ENCODE data around the gene SACS.
"Not testable (repeated sequence)": the region's sequence is repeated elsewhere in the genome, so short reads cannot be mapped to it uniquely, and the experiment has no call there.

Gene SACS

DNA sequence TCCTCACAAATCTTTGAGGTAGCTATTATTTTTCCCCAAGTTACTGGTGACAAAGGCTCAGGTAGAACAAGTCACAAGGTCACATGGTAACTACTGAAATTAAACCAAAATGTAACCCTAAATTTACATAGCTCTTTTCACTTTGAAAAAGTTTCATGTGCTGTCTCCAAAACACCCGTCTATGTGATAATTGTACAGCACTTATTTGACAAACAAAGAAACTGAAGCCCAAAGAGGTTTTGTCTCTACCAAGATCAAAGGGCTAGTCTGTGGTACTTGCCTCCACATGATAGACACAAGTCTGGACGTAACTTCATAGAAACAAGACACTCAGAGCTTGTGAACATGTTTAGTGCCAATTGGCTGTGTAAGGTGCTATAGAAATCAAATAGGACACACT lies 108.3 kb downstream of the SACS start:
- Mint-ChIP-seq H3K9me3 (ENCODE audit: low read depth) (peaks cover 10% of the 10 kb centered on the region), H3K27ac (no peak overlapping the region), H3K4me3 (no peak overlapping the region), H3K36me3 (no peaks in the 10 kb centered on the region), H3K27me3 (peaks cover 4% of the 10 kb centered on the region), H3K4me1 (ENCODE audit: low read depth) (peaks cover 16% of the 10 kb centered on the region)

GRCh38 chr13:23323946-23324709 lies 109.4 kb downstream of the SACS start:
- H3K4me1 Mint-ChIP-seq (ENCODE audit: low read depth) = peaks cover 20% of the 10 kb centered on the region
- H3K4me3 Mint-ChIP-seq = no peak overlapping the region
- no peaks in the 10 kb centered on the region for H3K36me3 Mint-ChIP-seq
- H3K9me3 Mint-ChIP-seq (ENCODE audit: low read depth) = no peaks in the 10 kb centered on the region
- peaks cover 4% of the 10 kb centered on the region for H3K27me3 Mint-ChIP-seq
- no peak overlapping the region for H3K27ac Mint-ChIP-seq

DNA sequence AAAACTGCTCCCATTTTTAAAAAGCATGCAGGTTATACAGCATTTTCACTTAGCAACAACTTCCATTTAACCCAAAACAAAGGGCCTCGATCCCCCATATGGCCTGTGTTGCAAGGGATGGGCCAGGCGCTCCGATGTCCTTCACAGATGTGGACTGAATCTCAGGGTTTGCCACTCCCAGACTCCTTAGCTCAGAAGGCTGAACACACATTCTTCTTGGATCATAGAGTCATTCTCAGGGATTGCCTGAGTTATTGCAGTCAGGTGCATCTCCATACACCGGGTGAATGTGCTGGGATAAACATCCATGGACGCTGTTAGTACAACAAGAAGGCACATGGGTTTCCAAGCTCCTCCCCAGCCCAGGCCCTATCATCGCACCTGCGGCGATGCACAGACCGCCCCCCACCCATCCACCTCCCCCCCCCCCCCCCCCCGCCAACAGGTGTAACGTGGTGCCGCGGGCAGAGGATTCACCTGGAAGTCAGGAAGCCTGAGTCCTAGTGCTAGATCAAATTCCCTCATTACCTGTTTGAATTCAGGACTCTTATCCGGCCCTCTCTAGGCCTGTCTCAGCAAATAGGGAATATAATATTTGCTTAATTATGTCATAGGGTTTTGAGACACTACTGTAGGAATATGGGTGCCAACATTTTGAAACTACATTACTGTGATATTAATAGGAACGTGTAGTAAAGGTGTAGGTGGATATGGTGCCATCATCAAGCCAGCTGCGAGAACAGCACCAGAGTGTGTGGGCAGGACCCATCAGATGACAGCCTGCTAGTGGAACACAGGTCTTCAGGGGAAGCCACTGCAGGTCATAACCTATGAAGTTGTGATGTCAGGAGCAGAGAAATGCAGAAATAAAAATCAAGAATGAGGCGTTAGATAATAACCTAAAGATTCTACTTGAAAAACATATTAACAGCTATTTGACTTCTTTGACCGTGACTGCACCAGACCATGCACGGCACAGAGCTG lies 110.9 kb downstream of the SACS start:
- no peaks in the 10 kb centered on the region for H3K36me3 Mint-ChIP-seq
- H3K9me3 Mint-ChIP-seq (ENCODE audit: low read depth) = no peaks in the 10 kb centered on the region
- peaks cover 21% of the 10 kb centered on the region for H3K4me1 Mint-ChIP-seq (ENCODE audit: low read depth)
- no peak overlapping the region for H3K27ac Mint-ChIP-seq
- H3K4me3 Mint-ChIP-seq = no peak overlapping the region
- H3K27me3 Mint-ChIP-seq = peaks cover 7% of the 10 kb centered on the region

DNA sequence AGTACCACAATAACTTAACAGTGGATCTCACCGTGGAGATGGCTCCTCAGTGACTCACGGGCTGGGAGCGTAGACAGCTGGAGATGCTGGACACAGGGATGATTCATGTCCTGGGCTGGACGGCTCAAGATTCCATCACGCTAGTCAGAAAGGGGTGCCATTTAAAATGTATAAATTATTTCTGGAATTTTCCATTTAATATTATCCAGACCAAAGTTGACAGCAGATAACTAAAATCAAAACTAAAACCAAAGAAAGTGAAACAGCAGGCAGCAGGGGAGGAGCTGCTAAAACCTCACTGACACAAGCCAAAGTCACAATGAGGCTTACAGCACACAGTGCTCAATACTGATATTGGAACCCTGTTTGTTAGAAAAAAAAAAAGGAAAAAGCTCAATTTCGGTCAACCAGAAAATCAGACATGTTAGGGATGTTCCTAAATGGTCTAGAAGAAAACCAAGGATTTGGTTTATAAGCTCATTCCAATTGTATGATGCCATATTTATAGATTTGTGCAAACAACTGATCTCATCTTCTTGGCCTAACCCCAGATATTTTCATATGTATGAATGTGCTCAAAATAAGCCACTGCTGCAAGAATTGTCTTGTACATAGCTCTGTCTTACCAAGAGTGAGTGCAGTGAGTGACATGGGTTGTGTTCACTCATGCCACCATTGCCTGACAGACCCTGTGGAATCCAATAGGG lies 111.8 kb downstream of the SACS start:
- Mint-ChIP-seq H3K36me3 (no peaks in the 10 kb centered on the region), H3K27me3 (peaks cover 8% of the 10 kb centered on the region), H3K9me3 (ENCODE audit: low read depth) (no peaks in the 10 kb centered on the region), H3K4me1 (ENCODE audit: low read depth) (peaks cover 21% of the 10 kb centered on the region), H3K4me3 (peak overlapping the region; percentile 59), H3K27ac (peak overlapping the region; percentile 34)

DNA sequence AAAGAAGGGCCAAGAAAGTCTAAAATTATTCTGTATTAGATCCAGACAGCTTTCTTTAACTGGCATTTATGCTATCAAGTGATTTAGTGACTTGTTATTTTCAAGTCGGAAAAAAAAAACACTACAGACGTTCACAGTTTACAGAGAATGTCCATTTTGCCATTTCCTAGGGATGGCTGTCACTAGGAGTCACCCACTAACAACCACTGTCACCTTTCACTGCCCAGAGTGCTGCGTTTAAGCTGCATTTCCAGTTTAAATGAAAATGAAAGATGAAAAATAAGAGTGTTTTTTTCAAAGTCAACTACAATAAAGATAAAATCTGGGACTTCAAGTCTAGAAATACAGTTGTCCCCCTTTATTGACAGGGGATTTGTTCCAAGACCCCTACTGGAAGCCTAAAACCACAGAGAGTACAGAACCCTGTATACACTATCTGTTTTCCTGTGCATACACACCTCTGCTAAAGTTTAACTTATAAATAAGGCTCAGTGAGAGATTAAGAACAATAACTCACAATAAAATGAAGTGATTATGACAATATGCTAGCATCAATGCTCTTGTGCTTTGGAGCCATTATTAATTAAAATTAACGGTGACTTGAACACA lies 112.5 kb downstream of the SACS start:
- H3K27ac Mint-ChIP-seq = peak overlapping the region; percentile 34
- no peaks in the 10 kb centered on the region for H3K36me3 Mint-ChIP-seq

GRCh38 chr13:23319883-23320224 lies 113.6 kb downstream of the SACS start:
- Mint-ChIP-seq H3K4me1 (ENCODE audit: low read depth) (peaks cover 21% of the 10 kb centered on the region), H3K27ac (no peak overlapping the region), H3K36me3 (no peaks in the 10 kb centered on the region), H3K9me3 (ENCODE audit: low read depth) (no peaks in the 10 kb centered on the region), H3K4me3 (no peak overlapping the region), H3K27me3 (peaks cover 10% of the 10 kb centered on the region)

More for the DNA sequence above, 112.5 kb downstream of the SACS start:
- Mint-ChIP-seq H3K27me3 (peaks cover 10% of the 10 kb centered on the region), H3K4me3 (no peak overlapping the region), H3K4me1 (ENCODE audit: low read depth) (peaks cover 21% of the 10 kb centered on the region), H3K9me3 (ENCODE audit: low read depth) (no peaks in the 10 kb centered on the region)

DNA sequence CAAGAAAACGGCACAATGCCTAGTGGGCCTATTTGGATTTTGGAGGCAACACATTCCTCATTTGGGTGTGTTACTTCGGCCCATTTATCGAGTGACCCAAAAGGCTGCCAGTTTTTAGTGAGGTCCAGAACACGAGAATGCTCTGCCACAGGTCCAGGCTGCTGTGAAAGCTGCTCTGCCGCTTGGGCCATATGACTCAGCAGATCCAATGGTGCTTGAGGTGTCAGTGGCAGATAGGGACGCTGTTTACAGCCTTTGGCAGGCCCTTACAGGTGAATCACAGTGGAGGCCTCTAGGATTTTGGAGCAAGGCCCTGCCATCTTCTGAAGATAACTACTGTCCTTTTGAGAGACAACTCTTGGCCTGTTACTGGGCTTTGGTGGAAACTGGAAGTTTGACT lies 118.7 kb downstream of the SACS start:
- peaks cover 12% of the 10 kb centered on the region for H3K27me3 Mint-ChIP-seq
- H3K9me3 Mint-ChIP-seq (ENCODE audit: low read depth); H3K4me1 Mint-ChIP-seq (ENCODE audit: low read depth): not testable (repeated sequence)

DNA sequence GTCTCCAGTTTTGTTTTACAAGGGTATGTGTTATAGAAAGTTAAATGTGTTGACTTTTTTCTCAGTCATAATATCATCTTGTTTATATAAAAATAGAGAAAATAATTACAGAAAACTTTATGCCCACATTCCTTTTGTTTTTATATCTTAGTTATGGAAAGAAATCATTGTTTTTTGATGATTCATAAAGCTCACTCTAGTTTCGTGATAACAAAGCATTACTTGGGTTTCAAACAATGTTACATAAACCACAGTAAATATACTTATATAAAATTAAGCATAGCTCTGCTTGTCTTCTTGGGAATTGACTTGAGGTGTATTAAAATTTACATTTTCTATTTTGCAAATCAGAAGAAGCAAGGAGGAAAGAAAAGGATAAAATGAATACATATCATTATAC lies 140.9 kb downstream of the SACS start:
- Mint-ChIP-seq H3K27me3 (no peaks in the 10 kb centered on the region), H3K4me1 (ENCODE audit: low read depth) (no peaks in the 10 kb centered on the region), H3K36me3 (peaks cover 2% of the 10 kb centered on the region), H3K4me3 (no peak overlapping the region), H3K27ac (no peak overlapping the region), H3K9me3 (ENCODE audit: low read depth) (no peaks in the 10 kb centered on the region)

More for the DNA sequence above, 118.7 kb downstream of the SACS start:
- H3K4me3 Mint-ChIP-seq, H3K36me3 Mint-ChIP-seq, H3K27ac Mint-ChIP-seq: not testable (repeated sequence)

DNA sequence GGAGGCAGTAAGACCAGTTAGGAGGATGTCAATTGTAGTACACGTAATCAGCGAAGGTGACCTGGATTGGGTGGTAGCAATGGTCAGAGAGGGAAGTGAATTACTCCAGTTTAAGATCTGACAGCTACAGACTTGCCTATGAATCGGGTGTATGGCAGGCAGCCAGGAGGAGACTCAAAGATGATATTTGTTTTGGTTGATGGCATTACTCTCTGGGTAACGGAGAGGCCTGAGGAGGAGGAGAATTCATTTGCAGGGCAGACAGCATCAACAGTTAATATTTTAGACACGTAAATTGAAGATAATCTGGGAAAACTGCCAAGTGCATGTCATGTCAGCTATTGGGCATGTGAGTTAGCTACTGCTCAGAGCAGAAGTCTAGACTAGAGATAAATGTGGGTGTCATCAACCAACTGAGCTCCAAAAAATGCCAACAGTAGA lies 143.6 kb downstream of the SACS start:
- H3K9me3 Mint-ChIP-seq (ENCODE audit: low read depth) = no peaks in the 10 kb centered on the region
- H3K27me3 Mint-ChIP-seq = peaks cover 2% of the 10 kb centered on the region
- no peaks in the 10 kb centered on the region for H3K36me3 Mint-ChIP-seq
- no peak overlapping the region for H3K27ac Mint-ChIP-seq
- H3K4me3 Mint-ChIP-seq = no peak overlapping the region
- H3K4me1 Mint-ChIP-seq (ENCODE audit: low read depth) = no peaks in the 10 kb centered on the region

- no peak overlapping the region for H3K4me3 Mint-ChIP-seq
- peaks cover 2% of the 10 kb centered on the region for H3K27me3 Mint-ChIP-seq
- no peak overlapping the region for H3K27ac Mint-ChIP-seq
- H3K36me3 Mint-ChIP-seq = no peaks in the 10 kb centered on the region
- no peaks in the 10 kb centered on the region for H3K9me3 Mint-ChIP-seq (ENCODE audit: low read depth)
- no peaks in the 10 kb centered on the region for H3K4me1 Mint-ChIP-seq (ENCODE audit: low read depth)
Measured at GRCh38 chr13:23288995-23289394, 144.5 kb downstream of the SACS start.

DNA sequence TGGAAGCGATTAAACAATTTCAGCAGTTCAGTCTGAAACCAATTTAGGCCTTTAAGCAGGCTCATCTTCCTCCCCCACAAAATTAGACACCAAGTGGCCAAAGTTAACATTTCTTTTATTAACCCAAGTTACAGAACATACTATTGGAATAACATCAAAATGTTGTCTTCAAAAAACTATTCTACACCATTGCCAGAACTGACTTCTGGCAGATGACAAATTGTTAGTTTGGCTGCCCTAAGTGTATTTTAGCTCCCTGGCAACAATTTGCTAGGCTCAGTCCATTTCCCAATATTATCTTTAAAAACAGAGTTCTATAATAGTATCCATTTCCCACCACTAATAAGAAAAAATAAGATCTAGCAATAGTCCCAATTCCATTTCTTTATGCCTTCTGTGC lies 144.9 kb downstream of the SACS start:
- Mint-ChIP-seq H3K27ac (no peak overlapping the region), H3K36me3 (no peaks in the 10 kb centered on the region), H3K27me3 (peaks cover 2% of the 10 kb centered on the region), H3K4me1 (ENCODE audit: low read depth) (no peaks in the 10 kb centered on the region), H3K9me3 (ENCODE audit: low read depth) (no peaks in the 10 kb centered on the region), H3K4me3 (no peak overlapping the region)

DNA sequence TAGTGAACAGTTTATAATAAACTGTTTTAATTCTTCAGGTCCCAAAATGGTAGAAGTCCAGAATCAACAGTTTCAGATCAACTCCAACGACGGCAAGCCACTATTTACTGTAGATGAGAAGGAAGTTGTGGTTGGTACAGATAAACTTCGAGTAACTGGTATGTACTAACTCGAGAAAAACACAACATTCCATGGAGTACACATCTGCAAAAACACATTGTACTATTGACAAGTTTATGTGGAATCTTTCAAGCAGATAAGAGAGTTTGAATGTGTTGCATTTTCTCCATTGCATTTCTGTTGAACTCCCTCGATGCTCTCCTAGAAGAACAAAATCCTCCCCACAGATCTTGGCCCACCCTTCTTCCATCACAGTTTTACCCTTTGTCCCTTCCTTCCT lies 154.2 kb downstream of the SACS start:
- no peaks in the 10 kb centered on the region for H3K4me1 Mint-ChIP-seq (ENCODE audit: low read depth)
- H3K9me3 Mint-ChIP-seq (ENCODE audit: low read depth) = peaks cover 7% of the 10 kb centered on the region
- H3K27ac Mint-ChIP-seq = no peak overlapping the region
- H3K36me3 Mint-ChIP-seq = no peaks in the 10 kb centered on the region
- H3K27me3 Mint-ChIP-seq = peaks cover 5% of the 10 kb centered on the region
- H3K4me3 Mint-ChIP-seq = no peak overlapping the region

Data from activated naive CD8-positive, alpha-beta T cell (primary cell).